OCI-LY3 (cell line): ENCODE results near the gene TNFRSF19.

Source experiments
- CTCF ChIP-seq: fragments of 200-600, 300-600 bp; sonication (generic); IDR thresholded peaks from 2 replicates; pipeline ENCODE4 v1.5.1; 2014; ENCODE audit warnings: antibody characterized with exemption, low read length, low read depth
- EZH2phosphoT487 ChIP-seq: fragments of 200-600 bp; shearing (Covaris generic); IDR thresholded peaks from 2 replicates; pipeline ENCODE4 v1.6.1; 2018; ENCODE audit warnings: antibody characterized with exemption, mixed run types, low read depth

GRCh38 chr13:23644527-23645138 lies 74.4 kb downstream of the TNFRSF19 start:
- TF ChIP-seq CTCF (no peak), EZH2phosphoT487 (no peak)
